ENCODE measurements around the gene NFIL3.

- TF ChIP-seq CTCF (IDR thresholded peaks at IDR 0.05; ENCODE audit: low read length): no peak
- TF ChIP-seq EZH2 (optimal IDR thresholded peaks at IDR 0.05; ENCODE audit: low read depth, low read length): no peak
Observed at GRCh38 chr9:91378695-91379127, 44.9 kb downstream of the NFIL3 start.

All from MM.1S (cell line).